Esophagus squamous epithelium (tissue), 4 donors: ENCODE data around the gene F12.

Experiments
- POLR2A ChIP-seq, 4 donors: fragments of 450-650 bp; IDR thresholded peaks; one replicate each; pipeline ENCODE4 v1.6.1; 2017; ENCODE audit warnings: antibody characterized with exemption in 4 of 4, mild to moderate bottlenecking in 4 of 4, moderate library complexity in 3 of 4
- TF ChIP-seq, protein P1 (sequence below), 6 experiments: fragments of 450-650 bp in 4 of 6; fragments of 200-600 bp in 2 of 6; sonication (generic) in 2 of 6; IDR thresholded peaks; one replicate each; pipeline ENCODE4 v1.5.1; 2016 to 2019; ENCODE audit warnings: antibody characterized with exemption in 6 of 6, mild to moderate bottlenecking in 4 of 6, moderate library complexity in 4 of 6

DNA sequence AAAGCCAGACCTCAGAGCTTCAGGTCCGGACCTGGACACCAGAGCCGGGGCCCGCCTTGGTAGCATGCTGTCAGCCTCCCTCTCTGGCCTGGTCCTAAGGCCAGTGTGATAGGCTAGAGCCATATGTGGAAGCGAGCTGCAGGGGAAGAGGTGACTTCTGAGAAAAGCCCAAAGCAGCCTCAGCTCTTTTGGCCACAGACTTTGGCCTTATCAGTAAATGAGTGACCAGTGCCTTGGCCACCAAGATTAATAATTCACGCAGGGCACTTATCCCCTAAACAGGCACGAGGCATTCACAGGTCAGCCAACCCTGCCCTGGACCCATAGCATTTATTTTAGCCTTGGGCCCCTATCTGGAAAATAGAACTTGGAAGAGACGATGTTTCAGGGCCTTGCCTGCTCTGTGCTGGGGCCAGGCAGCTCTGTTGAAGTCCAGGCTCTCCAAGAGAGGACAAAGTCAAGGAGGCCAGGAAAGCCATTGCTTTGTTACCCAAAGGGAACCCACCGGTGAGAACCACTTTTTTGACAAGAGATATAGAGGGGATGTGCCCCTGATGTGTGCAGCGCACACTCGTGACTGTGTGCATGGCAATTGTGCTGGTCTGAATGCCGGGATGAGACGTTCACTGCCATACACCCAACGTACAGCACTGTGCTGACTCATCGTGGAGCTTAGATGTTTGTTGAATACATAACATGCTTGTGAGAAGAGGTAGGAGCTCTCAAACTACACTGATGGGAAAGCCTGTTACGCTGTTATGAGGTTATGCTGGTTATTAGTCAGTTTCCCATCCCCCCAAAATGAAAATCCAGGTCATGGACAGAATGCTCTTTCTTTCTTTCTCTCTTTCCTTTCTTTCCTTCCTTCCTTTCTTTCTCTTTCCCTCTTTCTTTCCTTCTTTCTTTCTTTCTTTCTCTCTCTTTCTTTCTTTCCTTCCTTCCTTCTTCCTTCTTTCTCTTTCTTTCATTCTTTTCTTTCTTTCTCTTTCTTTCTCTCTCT lies 30.2 kb downstream of the F12 start:
- TF ChIP-seq, protein P1, sequence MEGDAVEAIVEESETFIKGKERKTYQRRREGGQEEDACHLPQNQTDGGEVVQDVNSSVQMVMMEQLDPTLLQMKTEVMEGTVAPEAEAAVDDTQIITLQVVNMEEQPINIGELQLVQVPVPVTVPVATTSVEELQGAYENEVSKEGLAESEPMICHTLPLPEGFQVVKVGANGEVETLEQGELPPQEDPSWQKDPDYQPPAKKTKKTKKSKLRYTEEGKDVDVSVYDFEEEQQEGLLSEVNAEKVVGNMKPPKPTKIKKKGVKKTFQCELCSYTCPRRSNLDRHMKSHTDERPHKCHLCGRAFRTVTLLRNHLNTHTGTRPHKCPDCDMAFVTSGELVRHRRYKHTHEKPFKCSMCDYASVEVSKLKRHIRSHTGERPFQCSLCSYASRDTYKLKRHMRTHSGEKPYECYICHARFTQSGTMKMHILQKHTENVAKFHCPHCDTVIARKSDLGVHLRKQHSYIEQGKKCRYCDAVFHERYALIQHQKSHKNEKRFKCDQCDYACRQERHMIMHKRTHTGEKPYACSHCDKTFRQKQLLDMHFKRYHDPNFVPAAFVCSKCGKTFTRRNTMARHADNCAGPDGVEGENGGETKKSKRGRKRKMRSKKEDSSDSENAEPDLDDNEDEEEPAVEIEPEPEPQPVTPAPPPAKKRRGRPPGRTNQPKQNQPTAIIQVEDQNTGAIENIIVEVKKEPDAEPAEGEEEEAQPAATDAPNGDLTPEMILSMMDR (IDR thresholded peaks at IDR 0.05), result no peak
- TF ChIP-seq POLR2A (IDR thresholded peaks at IDR 0.05), result no peak
